Measurements from ENCODE around the gene CCNL2. TPM values are rescaled to one million over a fixed set of nuclear protein-coding genes. Genes with fewer than 3 reads are reported as not detected.
"Not testable (repeated sequence)": the region's sequence is repeated elsewhere in the genome, so short reads cannot be mapped to it uniquely, and the experiment has no call there.

Gene CCNL2
- polyA plus RNA-seq, 4 donors: 71.9 to 224 (median 198) TPM

DNA sequence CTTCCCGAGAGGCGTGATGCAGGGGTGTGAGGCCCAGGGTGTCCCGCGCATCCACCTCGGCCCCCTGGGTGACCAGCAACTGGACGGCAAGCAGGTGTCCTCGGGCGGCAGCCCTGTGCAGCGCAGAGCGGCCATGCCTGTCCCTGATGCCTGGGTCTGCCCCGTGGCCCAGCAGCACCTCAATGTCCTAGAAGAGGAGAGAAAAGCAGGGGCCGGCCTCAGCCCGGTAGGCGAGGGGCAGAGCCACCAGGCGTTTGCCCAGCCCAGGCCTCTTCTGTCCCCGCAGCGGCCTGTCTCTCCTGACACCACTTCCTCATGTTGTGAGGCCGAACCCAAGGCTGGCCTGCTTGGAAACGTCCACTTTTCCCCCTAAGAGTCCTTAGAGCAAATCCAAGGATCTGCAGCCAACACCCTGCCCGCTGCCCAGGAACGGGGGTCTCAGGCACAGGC is 20.3 kb upstream of the CCNL2 start:
- FAIRE-seq (no peak), DNase-seq (no peak)
- H3K4me3 ChIP-seq (ENCODE audit: low read depth in 1 of 3, low read length in 3 of 3): peak overlapping the region in 1 of 3 donors; percentile 0

DNA sequence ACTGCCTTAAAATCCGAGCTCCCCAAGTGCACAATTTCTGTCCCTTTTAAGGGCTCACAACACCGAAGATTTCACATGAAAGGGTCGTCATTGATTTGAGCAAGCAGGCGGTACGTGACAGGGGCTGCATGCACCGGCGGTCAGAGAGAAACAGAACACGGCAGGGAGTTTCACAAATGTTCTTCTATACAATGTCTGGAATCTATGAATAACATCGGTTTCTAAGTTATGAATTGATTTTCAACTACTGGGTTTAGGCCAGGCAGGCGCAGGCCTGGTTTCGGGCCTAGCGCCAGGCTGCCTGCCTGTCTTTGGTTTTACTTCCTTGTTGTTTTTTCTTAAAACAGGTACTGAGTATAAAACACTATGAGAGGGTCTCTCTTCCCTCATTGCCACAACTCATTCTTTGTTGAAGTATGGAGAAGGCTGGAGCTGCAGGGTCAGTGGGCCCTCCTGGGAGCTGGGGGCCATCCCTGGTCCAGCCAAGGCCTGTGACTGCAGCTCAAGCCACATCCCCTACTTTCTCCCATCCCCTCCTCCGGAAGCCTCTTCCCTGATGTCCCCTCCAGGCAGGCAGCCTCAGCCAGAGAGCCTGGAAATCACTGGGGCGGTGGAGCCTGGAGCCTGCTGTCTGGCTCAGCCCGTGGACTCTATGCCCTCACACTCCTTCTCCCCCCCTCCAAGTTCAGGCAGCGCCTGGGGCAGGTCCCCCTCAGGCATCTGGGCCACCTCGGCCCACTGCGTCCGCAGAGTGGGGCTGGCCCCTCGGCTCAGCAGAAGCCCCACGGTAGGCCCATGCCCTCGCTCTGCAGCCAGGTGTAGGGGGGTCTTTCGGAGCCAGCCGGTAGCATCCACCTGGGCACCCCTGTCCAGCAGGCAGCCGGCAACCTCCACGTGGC is 19.6 kb upstream of the CCNL2 start:
- no peaks in the 10 kb centered on the region for H3K9me3 ChIP-seq (ENCODE audit: control insufficient read depth in 2 of 2, insufficient read depth in 1 of 2, low read depth in 1 of 2, low read length in 1 of 2)
- 90 to 92% (median 91%) methylated on average over 24 to 26 of the region's 26 CpGs for WGBS, 3 donors
- no peaks in the 10 kb centered on the region for H3K36me3 ChIP-seq (ENCODE audit: control insufficient read depth in 3 of 3, insufficient read depth in 2 of 3, low read depth in 1 of 3, low read length in 3 of 3)
- H3K27me3 ChIP-seq (ENCODE audit: control insufficient read depth in 3 of 3, insufficient read depth in 3 of 3, low read length in 3 of 3): peaks cover 1 to 15% (median 10%) of the 10 kb centered on the region in 3 donors
- DNase-seq: no peak
- FAIRE-seq: no peak
- no peak overlapping the region for H3K4me3 ChIP-seq (ENCODE audit: low read depth in 1 of 3, low read length in 3 of 3)
- H3K4me1 ChIP-seq (ENCODE audit: control insufficient read depth in 3 of 3, insufficient read depth in 2 of 3, low read depth in 1 of 3, low read length in 2 of 3): no peaks in the 10 kb centered on the region
- H3K27ac ChIP-seq (ENCODE audit: low read depth in 1 of 3, low read length in 2 of 3): no peak overlapping the region

More for the DNA sequence above, 20.3 kb upstream of the CCNL2 start:
- Histone ChIP-seq H3K27me3 (ENCODE audit: control insufficient read depth in 3 of 3, insufficient read depth in 3 of 3, low read length in 3 of 3) (peaks cover 1 to 15% (median 10%) of the 10 kb centered on the region in 3 donors), H3K36me3 (ENCODE audit: control insufficient read depth in 3 of 3, insufficient read depth in 2 of 3, low read depth in 1 of 3, low read length in 3 of 3) (no peaks in the 10 kb centered on the region), H3K27ac (ENCODE audit: low read depth in 1 of 3, low read length in 2 of 3) (peak overlapping the region in 1 of 3 donors; percentile 24), H3K9me3 (ENCODE audit: control insufficient read depth in 2 of 2, insufficient read depth in 1 of 2, low read depth in 1 of 2, low read length in 1 of 2) (no peaks in the 10 kb centered on the region), H3K4me1 (ENCODE audit: control insufficient read depth in 3 of 3, insufficient read depth in 2 of 3, low read depth in 1 of 3, low read length in 2 of 3) (no peaks in the 10 kb centered on the region)
- WGBS, 3 donors: 85 to 90% (median 88%) methylated on average over 21 of the region's 21 CpGs

DNA sequence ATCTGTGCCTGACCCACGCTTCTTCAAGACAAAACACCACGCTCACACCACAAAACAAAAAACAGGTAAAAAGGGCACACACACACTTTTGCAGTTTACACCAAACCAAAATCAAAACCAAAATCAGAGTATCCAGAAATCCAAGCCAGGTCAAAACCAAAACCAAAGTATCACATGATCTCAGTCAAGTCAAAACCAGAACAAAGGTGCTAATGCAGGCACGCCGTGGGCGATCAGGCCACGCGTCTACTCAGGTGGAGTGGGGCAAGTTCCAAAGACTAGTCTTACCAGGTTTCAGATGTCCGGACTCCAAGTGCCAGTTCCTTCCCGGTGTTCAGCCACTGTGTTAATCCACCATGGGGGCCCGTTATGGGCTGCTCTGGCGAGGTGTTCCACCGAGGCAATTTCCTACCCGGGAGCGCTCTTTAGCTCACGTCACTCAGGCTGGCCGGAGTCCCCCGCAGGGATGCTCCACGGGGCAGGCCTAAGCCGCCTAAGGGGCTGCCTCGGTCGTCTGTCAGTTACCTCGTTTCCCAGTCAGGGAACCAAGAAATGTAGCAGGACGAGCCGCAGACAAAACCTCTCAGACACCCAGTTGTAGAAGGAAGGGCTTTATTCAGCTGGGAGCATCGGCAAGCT is 18.8 kb upstream of the CCNL2 start:
- not testable (repeated sequence) for H3K4me3 ChIP-seq (ENCODE audit: low read depth in 1 of 3, low read length in 3 of 3); H3K27ac ChIP-seq (ENCODE audit: low read depth in 1 of 3, low read length in 2 of 3)

DNA sequence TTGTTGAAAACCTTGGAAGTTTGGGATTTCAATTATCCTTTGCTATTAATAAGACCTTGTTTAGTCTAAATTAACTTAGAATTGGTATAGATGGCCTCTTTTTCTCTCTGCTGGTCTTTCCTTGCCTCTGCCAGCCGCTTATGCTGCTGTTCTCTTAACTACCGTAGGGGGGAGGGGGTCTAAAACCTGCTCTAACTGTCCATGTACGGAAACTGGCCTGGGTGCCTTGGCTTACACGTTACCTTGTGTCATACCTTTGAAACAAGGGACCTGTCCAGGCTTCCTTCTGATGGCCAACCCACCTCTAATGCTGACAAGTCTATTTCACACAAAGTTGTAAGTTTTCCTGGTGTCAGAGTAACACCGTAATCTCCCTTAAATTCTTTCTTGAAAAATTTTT is 18.3 kb upstream of the CCNL2 start:
- H3K4me3 ChIP-seq (ENCODE audit: low read depth in 1 of 3, low read length in 3 of 3); H3K9me3 ChIP-seq (ENCODE audit: control insufficient read depth in 2 of 2, insufficient read depth in 1 of 2, low read depth in 1 of 2, low read length in 1 of 2); DNase-seq; H3K36me3 ChIP-seq (ENCODE audit: control insufficient read depth in 3 of 3, insufficient read depth in 2 of 3, low read depth in 1 of 3, low read length in 3 of 3); FAIRE-seq; H3K4me1 ChIP-seq (ENCODE audit: control insufficient read depth in 3 of 3, insufficient read depth in 2 of 3, low read depth in 1 of 3, low read length in 2 of 3); H3K27ac ChIP-seq (ENCODE audit: low read depth in 1 of 3, low read length in 2 of 3): not testable (repeated sequence)
- H3K27me3 ChIP-seq (ENCODE audit: control insufficient read depth in 3 of 3, insufficient read depth in 3 of 3, low read length in 3 of 3): peaks cover 1 to 15% (median 10%) of the 10 kb centered on the region in 3 donors
- WGBS, 3 donors: 83 to 87% (median 85%) methylated on average over 4 to 5 of the region's 5 CpGs

More for the DNA sequence above, 18.8 kb upstream of the CCNL2 start:
- peaks cover 1 to 15% (median 10%) of the 10 kb centered on the region in 3 donors for H3K27me3 ChIP-seq (ENCODE audit: control insufficient read depth in 3 of 3, insufficient read depth in 3 of 3, low read length in 3 of 3)
- not testable (repeated sequence) for DNase-seq; FAIRE-seq; H3K36me3 ChIP-seq (ENCODE audit: control insufficient read depth in 3 of 3, insufficient read depth in 2 of 3, low read depth in 1 of 3, low read length in 3 of 3); H3K9me3 ChIP-seq (ENCODE audit: control insufficient read depth in 2 of 2, insufficient read depth in 1 of 2, low read depth in 1 of 2, low read length in 1 of 2); H3K4me1 ChIP-seq (ENCODE audit: control insufficient read depth in 3 of 3, insufficient read depth in 2 of 3, low read depth in 1 of 3, low read length in 2 of 3)
- WGBS, 3 donors: 78 to 86% (median 86%) methylated on average over 25 of the region's 25 CpGs

DNA sequence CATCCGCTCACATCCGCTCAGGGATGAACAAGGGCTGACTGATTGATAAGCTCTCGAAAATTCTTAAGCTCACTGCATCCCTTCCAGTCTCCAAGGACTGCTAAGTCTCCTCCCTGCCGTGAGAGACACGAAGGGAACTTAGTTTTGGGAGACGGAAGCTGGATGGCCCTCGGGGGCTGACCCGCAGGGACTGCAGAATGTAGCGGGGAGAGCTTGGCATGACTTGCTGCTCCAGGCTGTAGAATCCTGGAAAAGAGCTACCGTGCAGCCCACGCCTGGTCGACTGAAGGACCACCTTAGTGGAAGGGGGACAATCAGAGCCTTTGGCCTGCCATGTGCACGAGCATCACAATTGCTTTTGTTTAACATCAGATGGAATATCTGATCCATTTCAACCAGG is 16.6 kb upstream of the CCNL2 start:
- DNase-seq: no peak
- H3K27me3 ChIP-seq (ENCODE audit: control insufficient read depth in 3 of 3, insufficient read depth in 3 of 3, low read length in 3 of 3): peaks cover 1 to 7% (median 6%) of the 10 kb centered on the region in 3 donors
- no peak for FAIRE-seq
- H3K27ac ChIP-seq (ENCODE audit: low read depth in 1 of 3, low read length in 2 of 3): no peak overlapping the region
- H3K9me3 ChIP-seq (ENCODE audit: control insufficient read depth in 2 of 2, insufficient read depth in 1 of 2, low read depth in 1 of 2, low read length in 1 of 2): peaks cover 0 to 14% of the 10 kb centered on the region in 2 donors
- H3K36me3 ChIP-seq (ENCODE audit: control insufficient read depth in 3 of 3, insufficient read depth in 2 of 3, low read depth in 1 of 3, low read length in 3 of 3): peaks cover 0 to 4% (median 0%) of the 10 kb centered on the region in 3 donors
- no peak overlapping the region for H3K4me3 ChIP-seq (ENCODE audit: low read depth in 1 of 3, low read length in 3 of 3)
- WGBS, 3 donors: 75 to 81% (median 76%) methylated on average over 13 of the region's 13 CpGs
- H3K4me1 ChIP-seq (ENCODE audit: control insufficient read depth in 3 of 3, insufficient read depth in 2 of 3, low read depth in 1 of 3, low read length in 2 of 3): no peaks in the 10 kb centered on the region

DNA sequence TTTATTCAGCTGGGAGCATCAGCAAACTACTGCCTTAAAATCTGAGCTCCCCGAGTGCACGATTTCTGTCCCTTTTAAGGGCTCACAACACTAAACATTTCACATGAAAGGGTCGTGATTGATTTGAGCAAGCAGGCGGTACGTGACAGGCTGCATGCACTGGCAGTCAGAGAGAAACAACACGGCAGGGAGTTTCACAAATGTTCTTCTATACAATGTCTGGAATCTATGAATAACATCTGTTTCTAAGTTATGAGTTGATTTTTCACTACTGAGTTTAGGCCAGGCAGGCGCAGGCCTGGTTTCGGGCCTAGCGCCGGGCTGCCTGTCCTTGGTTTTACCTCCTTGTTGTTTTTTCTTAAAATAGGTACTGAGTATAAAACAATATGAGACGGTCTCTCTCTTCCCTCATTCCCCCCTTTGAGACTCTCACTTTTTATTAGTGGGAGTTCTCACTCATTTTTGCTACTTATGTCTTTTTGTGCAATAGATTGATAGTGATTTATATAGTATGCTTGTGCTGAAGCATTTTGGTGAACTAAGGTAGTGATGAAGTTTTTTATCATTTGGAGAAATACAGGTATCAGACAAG is 13.3 kb upstream of the CCNL2 start:
- 92 to 97% (median 93%) methylated on average over 11 of the region's 11 CpGs for WGBS, 3 donors
- Histone ChIP-seq H3K9me3 (ENCODE audit: control insufficient read depth in 2 of 2, insufficient read depth in 1 of 2, low read depth in 1 of 2, low read length in 1 of 2) (peaks cover 0 to 14% of the 10 kb centered on the region in 2 donors), H3K36me3 (ENCODE audit: control insufficient read depth in 3 of 3, insufficient read depth in 2 of 3, low read depth in 1 of 3, low read length in 3 of 3) (peaks cover 0 to 11% (median 0%) of the 10 kb centered on the region in 3 donors)
- H3K4me1 ChIP-seq (ENCODE audit: control insufficient read depth in 3 of 3, insufficient read depth in 2 of 3, low read depth in 1 of 3, low read length in 2 of 3); H3K27me3 ChIP-seq (ENCODE audit: control insufficient read depth in 3 of 3, insufficient read depth in 3 of 3, low read length in 3 of 3); DNase-seq; H3K4me3 ChIP-seq (ENCODE audit: low read depth in 1 of 3, low read length in 3 of 3); FAIRE-seq; H3K27ac ChIP-seq (ENCODE audit: low read depth in 1 of 3, low read length in 2 of 3): not testable (repeated sequence)

DNA sequence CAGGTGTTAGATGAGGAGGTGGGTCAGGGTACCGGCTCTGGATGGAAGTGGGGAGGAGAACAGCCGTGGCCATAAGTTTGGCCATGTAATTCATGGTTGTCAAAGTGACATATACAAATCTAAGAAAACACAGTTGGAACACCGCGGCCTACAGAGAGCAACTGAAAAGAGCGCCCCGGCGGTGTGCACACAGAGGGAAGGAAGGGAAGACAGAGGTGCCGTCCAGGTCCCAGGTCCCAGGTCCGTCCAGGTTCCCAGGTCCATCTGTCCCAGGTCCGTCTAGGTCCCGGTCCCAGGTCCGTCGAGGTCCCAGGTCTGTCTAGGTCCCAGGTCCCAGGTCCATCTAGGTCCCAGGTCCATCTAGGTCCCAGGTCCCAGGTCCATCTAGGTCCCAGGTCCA is 12.5 kb upstream of the CCNL2 start:
- 90 to 95% (median 90%) methylated on average over 10 to 13 of the region's 13 CpGs for WGBS, 3 donors
- Histone ChIP-seq H3K27me3 (ENCODE audit: control insufficient read depth in 3 of 3, insufficient read depth in 3 of 3, low read length in 3 of 3) (no peaks in the 10 kb centered on the region), H3K27ac (ENCODE audit: low read depth in 1 of 3, low read length in 2 of 3) (no peak overlapping the region), H3K4me3 (ENCODE audit: low read depth in 1 of 3, low read length in 3 of 3) (no peak overlapping the region), H3K9me3 (ENCODE audit: control insufficient read depth in 2 of 2, insufficient read depth in 1 of 2, low read depth in 1 of 2, low read length in 1 of 2) (peaks cover 0 to 14% of the 10 kb centered on the region in 2 donors), H3K36me3 (ENCODE audit: control insufficient read depth in 3 of 3, insufficient read depth in 2 of 3, low read depth in 1 of 3, low read length in 3 of 3) (peaks cover 0 to 13% (median 0%) of the 10 kb centered on the region in 3 donors), H3K4me1 (ENCODE audit: control insufficient read depth in 3 of 3, insufficient read depth in 2 of 3, low read depth in 1 of 3, low read length in 2 of 3) (peaks cover 0 to 8% (median 2%) of the 10 kb centered on the region in 3 donors)
- DNase-seq (no peak), FAIRE-seq (no peak)

DNA sequence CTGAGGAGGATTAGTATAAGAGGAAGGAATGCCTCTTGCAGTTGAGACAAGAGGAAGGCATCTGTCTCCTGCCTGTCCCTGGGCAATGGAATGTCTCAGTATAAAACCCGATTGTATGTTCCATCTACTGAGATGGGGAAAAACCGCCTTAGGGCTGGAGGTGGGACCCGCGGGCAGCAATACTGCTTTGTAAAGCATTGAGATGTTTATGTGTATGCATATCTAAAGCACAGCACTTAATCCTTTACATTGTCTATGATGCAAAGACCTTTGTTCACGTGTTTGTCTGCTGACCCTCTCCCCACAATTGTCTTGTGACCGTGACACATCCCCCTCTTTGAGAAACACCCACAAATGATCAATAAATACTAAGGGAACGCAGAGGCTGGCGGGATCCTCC is 11.1 kb upstream of the CCNL2 start:
- H3K36me3 ChIP-seq (ENCODE audit: control insufficient read depth in 3 of 3, insufficient read depth in 2 of 3, low read depth in 1 of 3, low read length in 3 of 3): peaks cover 0 to 26% (median 0%) of the 10 kb centered on the region in 3 donors
- H3K4me3 ChIP-seq (ENCODE audit: low read depth in 1 of 3, low read length in 3 of 3): not testable (repeated sequence)

More for the DNA sequence above, 11.1 kb upstream of the CCNL2 start:
- not testable (repeated sequence) for H3K27ac ChIP-seq (ENCODE audit: low read depth in 1 of 3, low read length in 2 of 3); FAIRE-seq; H3K27me3 ChIP-seq (ENCODE audit: control insufficient read depth in 3 of 3, insufficient read depth in 3 of 3, low read length in 3 of 3); DNase-seq
- peaks cover 0 to 14% of the 10 kb centered on the region in 2 donors for H3K9me3 ChIP-seq (ENCODE audit: control insufficient read depth in 2 of 2, insufficient read depth in 1 of 2, low read depth in 1 of 2, low read length in 1 of 2)
- 73 to 83% (median 79%) methylated on average over 8 of the region's 8 CpGs for WGBS, 3 donors
- H3K4me1 ChIP-seq (ENCODE audit: control insufficient read depth in 3 of 3, insufficient read depth in 2 of 3, low read depth in 1 of 3, low read length in 2 of 3): peaks cover 5 to 18% (median 6%) of the 10 kb centered on the region in 3 donors
